Measurements from ENCODE around the gene FAM47B. TPM values are rescaled to one million over a fixed set of nuclear protein-coding genes. Genes with fewer than 3 reads are reported as not detected.

The FAM47B gene
- total RNA-seq = not detected

DNA sequence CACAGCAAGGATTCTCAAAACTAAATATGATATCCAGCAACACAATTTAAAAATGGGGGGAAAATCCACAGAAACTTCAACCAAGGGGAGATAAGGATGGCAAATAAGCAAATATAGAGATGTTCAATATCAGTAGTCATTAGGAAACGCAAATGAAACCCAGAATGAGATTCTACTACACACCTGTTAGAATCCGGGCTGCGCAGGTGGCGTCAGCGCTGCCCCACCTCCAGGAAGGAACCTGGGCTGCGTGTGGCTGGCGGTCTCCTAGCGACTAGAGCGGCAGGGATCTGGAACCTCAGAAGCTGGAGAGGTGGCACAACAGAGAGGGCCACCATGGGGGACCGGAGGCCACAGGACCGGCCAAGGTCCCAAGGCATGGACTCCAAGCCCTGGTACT, at the start of gene FAM47B:
TSS of gene FAM47B (plus strand) at position 301 of the 400 bp plus-strand sequence. CDS start at position 337, 36 bp downstream.

